ENCODE data around the gene PTPRH.

DNA sequence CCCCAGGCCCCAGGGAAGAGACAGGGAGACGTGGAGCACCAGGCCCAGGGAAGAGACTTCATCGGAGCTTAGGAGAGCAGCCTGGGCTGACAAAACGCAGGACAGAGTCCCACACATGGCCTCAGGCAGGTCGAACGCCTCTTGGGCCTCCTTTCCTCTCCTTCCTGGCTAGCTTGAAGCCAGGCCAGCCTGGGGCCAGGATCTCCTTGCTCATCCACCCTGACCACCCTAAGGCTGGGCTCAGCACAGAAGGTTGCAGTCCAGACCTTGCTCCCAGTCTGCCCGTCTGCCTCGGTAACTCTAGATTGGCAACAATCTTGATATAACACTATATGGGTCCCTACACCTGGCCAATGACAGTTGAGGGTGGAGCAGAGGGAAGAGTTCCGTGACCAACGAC is 39.4 kb upstream of the PTPRH start:
- TF ChIP-seq, protein P1, sequence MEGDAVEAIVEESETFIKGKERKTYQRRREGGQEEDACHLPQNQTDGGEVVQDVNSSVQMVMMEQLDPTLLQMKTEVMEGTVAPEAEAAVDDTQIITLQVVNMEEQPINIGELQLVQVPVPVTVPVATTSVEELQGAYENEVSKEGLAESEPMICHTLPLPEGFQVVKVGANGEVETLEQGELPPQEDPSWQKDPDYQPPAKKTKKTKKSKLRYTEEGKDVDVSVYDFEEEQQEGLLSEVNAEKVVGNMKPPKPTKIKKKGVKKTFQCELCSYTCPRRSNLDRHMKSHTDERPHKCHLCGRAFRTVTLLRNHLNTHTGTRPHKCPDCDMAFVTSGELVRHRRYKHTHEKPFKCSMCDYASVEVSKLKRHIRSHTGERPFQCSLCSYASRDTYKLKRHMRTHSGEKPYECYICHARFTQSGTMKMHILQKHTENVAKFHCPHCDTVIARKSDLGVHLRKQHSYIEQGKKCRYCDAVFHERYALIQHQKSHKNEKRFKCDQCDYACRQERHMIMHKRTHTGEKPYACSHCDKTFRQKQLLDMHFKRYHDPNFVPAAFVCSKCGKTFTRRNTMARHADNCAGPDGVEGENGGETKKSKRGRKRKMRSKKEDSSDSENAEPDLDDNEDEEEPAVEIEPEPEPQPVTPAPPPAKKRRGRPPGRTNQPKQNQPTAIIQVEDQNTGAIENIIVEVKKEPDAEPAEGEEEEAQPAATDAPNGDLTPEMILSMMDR (conservative IDR thresholded peaks at IDR 0.05): no peak
- TF ChIP-seq ZFX (IDR thresholded peaks at IDR 0.05): no peak

Data from C4-2B (cell line).